PC-9 (cell line): ENCODE measurements around the gene MCM9. TPM values are rescaled to one million over a fixed set of nuclear protein-coding genes. Genes with fewer than 3 reads are reported as not detected.

ENCODE experiments used
- BruUV-seq: library from RNA; stranded (reverse); fragments of 400-500 nt; replicated peaks from 2 replicates; lab custom pipeline; 2021; lab: Mats Ljungman, UMichigan
- CTCF ChIA-PET: fragments of 300-600 bp; sonication (Branson Sonifier 250); formaldehyde crosslinking; loops from one replicate; lab custom pipeline; 2022; ENCODE audit warnings: antibody characterized with exemption; lab: Charles Lee
- POLR2A ChIA-PET: fragments of 300-600 bp; sonication (Branson Sonifier 250); formaldehyde crosslinking; loops from one replicate; lab custom pipeline; 2022; ENCODE audit warnings: antibody characterized with exemption; ENCODE audit not compliant: unreplicated experiment; lab: Charles Lee
- DNase-seq, 2 experiments: peaks; one replicate each; pipeline versions ENCODE4 v3.0.0 to v3.0.0-alpha.2; 2015 to 2022; ENCODE audit warnings: mixed read lengths in 1 of 2
- H2AFZ ChIP-seq: fragments of 200-600 bp; sonication (generic); 2 replicates; pipeline ENCODE4 v1.8.1; 2017; ENCODE audit warnings: antibody characterized with exemption
- H3F3A ChIP-seq: fragments of 200-600 bp; sonication (generic); 2 replicates; pipeline ENCODE4 v1.8.1; 2017; ENCODE audit warnings: antibody characterized with exemption, mild to moderate bottlenecking, low read depth; ENCODE audit not compliant: insufficient read depth
- H3K27ac ChIP-seq: fragments of 200-600 bp; sonication (generic); 2 replicates; pipeline ENCODE4 v1.6.1; 2016; ENCODE audit warnings: mixed run types
- H3K27me3 ChIP-seq: fragments of 200-600 bp; sonication (generic); 2 replicates; pipeline ENCODE4 v1.6.1; 2016; ENCODE audit warnings: low read depth, mixed run types; ENCODE audit not compliant: insufficient read depth
- H3K36me3 ChIP-seq: fragments of 200-600 bp; sonication (generic); 2 replicates; pipeline ENCODE4 v1.6.1; 2016; ENCODE audit warnings: low read depth, mixed run types
- H3K4me1 ChIP-seq: fragments of 200-600 bp; sonication (generic); replicated peaks from 2 replicates; pipeline ENCODE4 v1.6.1; 2016; ENCODE audit warnings: mixed run types; ENCODE audit not compliant: insufficient read depth
- H3K4me2 ChIP-seq: fragments of 200-600 bp; sonication (generic); 2 replicates; pipeline ENCODE4 v1.6.1; 2017; ENCODE audit warnings: mixed run types
- H3K4me3 ChIP-seq: fragments of 200-600 bp; sonication (generic); 2 replicates; pipeline ENCODE4 v1.6.1; 2016; ENCODE audit warnings: mixed run types
- H3K79me2 ChIP-seq: fragments of 200-600 bp; sonication (generic); 2 replicates; pipeline ENCODE4 v1.6.1; 2017; ENCODE audit warnings: low read depth, mixed run types
- H3K9me2 ChIP-seq: fragments of 200-600 bp; sonication (generic); 2 replicates; pipeline ENCODE4 v1.8.1; 2017; ENCODE audit warnings: mild to moderate bottlenecking; ENCODE audit not compliant: insufficient read depth
- H3K9me3 ChIP-seq: fragments of 200-600 bp; sonication (generic); 2 replicates; pipeline ENCODE4 v1.8.1; 2016; ENCODE audit warnings: low read depth; ENCODE audit not compliant: insufficient read depth
- H4K20me1 ChIP-seq: fragments of 200-600 bp; sonication (generic); 2 replicates; pipeline ENCODE4 v1.8.1; 2017; ENCODE audit not compliant: insufficient read depth
- CTCF ChIP-seq: fragments of 200-600 bp; sonication (generic); conservative IDR thresholded peaks from 2 replicates; pipeline ENCODE4 v1.6.1; 2017; ENCODE audit warnings: mixed run types, antibody characterized with exemption, mild to moderate bottlenecking, moderate library complexity
- EZH2 ChIP-seq: fragments of 200-600 bp; sonication (generic); IDR thresholded peaks from 2 replicates; pipeline ENCODE4 v1.8.0; 2017; ENCODE audit warnings: antibody characterized with exemption, low read depth
- intact Hi-C: fragments of 100-400 bp; cut with micrococcal nuclease; formaldehyde crosslinking; loops from one replicate; pipeline ENCODE4 v1.10.0; 2022; ENCODE audit not compliant: unreplicated experiment
- total RNA-seq: library from RNA; stranded (reverse); gene quantifications from 2 replicates; pipeline ENCODE4 v1.2.3, GENCODE V29; 2021

Gene MCM9
- total RNA-seq, 1 experiment from 2014 or later: 18.1 TPM

GRCh38 chr6:118967239-118967638 is 32.3 kb upstream of the MCM9 start:
- ChIA-PET POLR2A (no interaction called here), CTCF (interaction anchor here (0.7 kb wide), 1 partner anchor 1309 kb away, joined by 3 read pairs; no protein-coding TSS in a partner anchor)
- Histone ChIP-seq H3K4me1 (peaks cover 6% of the 10 kb centered on the region), H3K27ac (no peak overlapping the region), H3K4me2 (no peak overlapping the region), H3K9me2 (no peaks in the 10 kb centered on the region), H3K79me2 (no peaks in the 10 kb centered on the region), H2AFZ (no peak overlapping the region), H3K36me3 (no peaks in the 10 kb centered on the region), H3K9me3 (no peaks in the 10 kb centered on the region), H4K20me1 (no peaks in the 10 kb centered on the region), H3F3A (no peaks in the 10 kb centered on the region), H3K4me3 (no peak overlapping the region), H3K27me3 (no peaks in the 10 kb centered on the region)
- intact Hi-C loops: no loop called here
- BruUV-seq: no TSS peak
- DNase-seq: no peak
- TF ChIP-seq CTCF (no peak), EZH2 (no peak)

GRCh38 chr6:118965843-118966370 is 30.9 kb upstream of the MCM9 start:
- DNase-seq: no peak
- Histone ChIP-seq H3K4me2 (no peak overlapping the region), H3K79me2 (no peaks in the 10 kb centered on the region), H3K9me2 (no peaks in the 10 kb centered on the region), H3K4me1 (peaks cover 15% of the 10 kb centered on the region), H3F3A (no peaks in the 10 kb centered on the region), H3K27me3 (no peaks in the 10 kb centered on the region), H3K36me3 (no peaks in the 10 kb centered on the region), H3K4me3 (no peak overlapping the region), H3K9me3 (no peaks in the 10 kb centered on the region), H4K20me1 (no peaks in the 10 kb centered on the region), H3K27ac (no peak overlapping the region), H2AFZ (no peak overlapping the region)
- intact Hi-C loops: no loop called here
- POLR2A ChIA-PET: no interaction called here
- BruUV-seq: no TSS peak
- CTCF ChIA-PET: no interaction called here
- TF ChIP-seq EZH2: no peak
- TF ChIP-seq CTCF: no peak

- intact Hi-C loops: no loop called here
- Histone ChIP-seq H3K4me3 (no peak overlapping the region), H3K9me2 (no peaks in the 10 kb centered on the region), H4K20me1 (no peaks in the 10 kb centered on the region), H3K4me2 (no peak overlapping the region), H3K79me2 (no peaks in the 10 kb centered on the region), H3K4me1 (peaks cover 15% of the 10 kb centered on the region), H3K9me3 (no peaks in the 10 kb centered on the region), H2AFZ (no peak overlapping the region), H3K27me3 (no peaks in the 10 kb centered on the region), H3F3A (no peaks in the 10 kb centered on the region), H3K36me3 (no peaks in the 10 kb centered on the region), H3K27ac (no peak overlapping the region)
- ChIA-PET POLR2A (no interaction called here), CTCF (no interaction called here)
- TF ChIP-seq EZH2: no peak
- TF ChIP-seq CTCF: no peak
- no TSS peak for BruUV-seq
- no peak for DNase-seq
These were observed 30.4 kb upstream of the MCM9 start for GRCh38 chr6:118965371-118965770.
